Panc1 (cell line): ENCODE results near the gene SMC6. TPM values are rescaled to one million over a fixed set of nuclear protein-coding genes. Genes with fewer than 3 reads are reported as not detected.

ENCODE experiments used
- ATAC-seq: fragments of 200-7000 bp; cut with Tn5 transposase; 2 replicates; pipeline ENCODE4 v1.9.1; 2020; ENCODE audit warnings: mild to moderate bottlenecking, moderate library complexity
- BruUV-seq: library from RNA; stranded (reverse); fragments of 400-500 nt; replicated peaks from 2 replicates; lab custom pipeline; 2021; lab: Mats Ljungman, UMichigan
- CTCF ChIA-PET: fragments of 300-600 bp; sonication (Branson Sonifier 250); formaldehyde crosslinking; loops from one replicate; lab custom pipeline; 2022; ENCODE audit warnings: antibody characterized with exemption; lab: Charles Lee
- POLR2A ChIA-PET: fragments of 300-600 bp; sonication (Branson Sonifier 250); formaldehyde crosslinking; loops from one replicate; lab custom pipeline; 2022; ENCODE audit warnings: antibody characterized with exemption; lab: Charles Lee
- DNase-seq: peaks from one replicate; pipeline ENCODE4 v3.0.0-alpha.2; 2010; ENCODE audit warnings: low read depth, low spot score
- H3K27ac ChIP-seq: 2 replicates; pipeline ENCODE4 v1.5.1; 2011; ENCODE audit warnings: mild to moderate bottlenecking, low read length, inconsistent platforms
- H3K27me3 ChIP-seq: fragments of 200-500 bp; sonication (Bioruptor generic); 2 replicates; pipeline ENCODE4 v1.6.0; 2014; ENCODE audit warnings: low read length, inconsistent platforms; ENCODE audit not compliant: control insufficient read depth, insufficient read depth
- H3K36me3 ChIP-seq: fragments of 200-500 bp; sonication (Bioruptor generic); 2 replicates; pipeline ENCODE4 v1.5.1; 2014; ENCODE audit warnings: inconsistent platforms, mild to moderate bottlenecking, low read length, moderate library complexity; ENCODE audit not compliant: control insufficient read depth, insufficient read depth
- H3K4me1 ChIP-seq: 2 replicates; pipeline ENCODE4 v1.5.1; 2011; ENCODE audit warnings: inconsistent platforms, mild to moderate bottlenecking, low read length, moderate library complexity; ENCODE audit not compliant: control insufficient read depth, insufficient read depth
- H3K4me3 ChIP-seq, 2 experiments: 2 replicates each; pipeline ENCODE4 v1.5.1; 2011 to 2012; ENCODE audit warnings: low read depth in 2 of 2, low read length in 2 of 2, mild to moderate bottlenecking in 2 of 2, inconsistent platforms in 1 of 2, moderate library complexity in 1 of 2
- H3K9me3 ChIP-seq: fragments of 200-500 bp; sonication (Bioruptor generic); 2 replicates; pipeline ENCODE4 v1.5.1; 2014; ENCODE audit warnings: low read depth, mild to moderate bottlenecking, inconsistent platforms, low read length, moderate library complexity; ENCODE audit not compliant: control insufficient read depth, insufficient read depth
- POLR2AphosphoS5 ChIP-seq: IDR thresholded peaks from 2 replicates; pipeline ENCODE4 v1.6.1; 2012; ENCODE audit warnings: mild to moderate bottlenecking, low read depth, low read length, moderate library complexity
- SIN3A ChIP-seq: IDR thresholded peaks from 2 replicates; pipeline ENCODE4 v1.6.1; 2012; ENCODE audit warnings: low read depth, mild to moderate bottlenecking, low read length, moderate library complexity, borderline replicate concordance; ENCODE audit not compliant: insufficient read depth
- TCF7L2 ChIP-seq: IDR thresholded peaks from 2 replicates; pipeline ENCODE4 v1.6.1; 2011; ENCODE audit warnings: mild to moderate bottlenecking, low read depth, low read length, inconsistent platforms
- in situ Hi-C: cut with HindIII; loops from 2 replicates; pipeline ENCODE4 v1.10.0; 2016; ENCODE audit warnings: low sequenced_read_pairs, low pct_unique_long_range_greater_than_20kb
- intact Hi-C: fragments of 100-400 bp; cut with micrococcal nuclease; formaldehyde crosslinking; loops from one replicate; pipeline ENCODE4 v1.10.0; 2022; ENCODE audit not compliant: unreplicated experiment
- total RNA-seq: library from RNA; stranded (reverse); gene quantifications from one replicate; pipeline ENCODE4 v1.2.1, GENCODE V29; 2021; ENCODE audit not compliant: unreplicated experiment
- TF ChIP-seq, protein P1 (sequence below): fragments of 450-650 bp; IDR thresholded peaks from 2 replicates; pipeline ENCODE4 v1.5.1; 2017; ENCODE audit warnings: mild to moderate bottlenecking
- TF ChIP-seq, protein P2 (sequence below), 2 experiments: IDR thresholded peaks; 2 replicates each; pipeline ENCODE4 v1.6.1; 2011 to 2012; ENCODE audit warnings: low read depth in 2 of 2, control low read depth in 1 of 2, low read length in 1 of 2, mild to moderate bottlenecking in 1 of 2, moderate library complexity in 1 of 2; ENCODE audit not compliant: insufficient read depth in 1 of 2

SMC6 gene
- total RNA-seq, 1 experiment from 2014 or later = 43.8 TPM

DNA sequence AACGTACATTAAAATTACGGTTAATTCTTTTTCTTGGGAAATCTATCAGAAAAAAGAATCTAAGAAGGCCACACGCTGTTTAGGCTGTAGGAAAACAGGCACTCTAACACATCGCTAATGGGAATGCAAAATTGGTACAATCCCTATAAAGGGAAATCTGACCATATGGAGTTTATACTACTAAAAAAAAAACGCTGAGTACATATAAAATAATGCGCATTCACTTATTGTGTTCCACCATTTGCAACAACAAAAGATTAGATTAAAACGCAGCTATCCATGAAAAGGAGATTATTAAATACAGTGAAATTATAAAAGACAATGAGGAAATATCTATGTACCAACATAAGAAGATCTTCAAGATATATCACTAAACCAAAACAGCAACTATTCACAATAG, 62.8 kb downstream of the SMC6 start:
- in situ Hi-C loops = no loop called here
- peaks cover 29% of the 10 kb centered on the region for H3K36me3 ChIP-seq
- BruUV-seq = no TSS peak

DNA sequence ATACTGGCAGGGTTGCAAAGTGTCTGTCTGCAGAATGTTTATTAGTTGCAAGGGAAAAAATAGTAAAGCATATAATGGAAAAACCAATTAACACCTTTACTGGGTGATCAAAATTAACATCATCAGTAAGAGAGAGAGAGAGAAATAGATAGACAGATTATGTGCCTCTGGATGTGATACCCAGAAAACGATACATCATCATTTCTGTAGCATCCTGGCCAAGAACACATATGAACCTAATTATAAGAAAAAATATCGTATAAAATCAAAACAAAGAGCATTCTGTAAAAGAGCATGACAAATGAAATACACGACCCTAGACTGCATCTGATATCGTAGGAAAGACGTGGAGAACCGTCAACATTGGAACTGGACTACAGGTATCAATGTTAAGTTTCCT, 64.6 kb downstream of the SMC6 start:
- no peak overlapping the region for H3K27ac ChIP-seq
- ChIA-PET POLR2A (no interaction called here), CTCF (no interaction called here)
- DNase-seq (no peak), ATAC-seq (no peak)
- peaks cover 13% of the 10 kb centered on the region for H3K36me3 ChIP-seq
- no peak for TF ChIP-seq POLR2AphosphoS5
- TF ChIP-seq SIN3A = no peak
- TF ChIP-seq, protein P1, sequence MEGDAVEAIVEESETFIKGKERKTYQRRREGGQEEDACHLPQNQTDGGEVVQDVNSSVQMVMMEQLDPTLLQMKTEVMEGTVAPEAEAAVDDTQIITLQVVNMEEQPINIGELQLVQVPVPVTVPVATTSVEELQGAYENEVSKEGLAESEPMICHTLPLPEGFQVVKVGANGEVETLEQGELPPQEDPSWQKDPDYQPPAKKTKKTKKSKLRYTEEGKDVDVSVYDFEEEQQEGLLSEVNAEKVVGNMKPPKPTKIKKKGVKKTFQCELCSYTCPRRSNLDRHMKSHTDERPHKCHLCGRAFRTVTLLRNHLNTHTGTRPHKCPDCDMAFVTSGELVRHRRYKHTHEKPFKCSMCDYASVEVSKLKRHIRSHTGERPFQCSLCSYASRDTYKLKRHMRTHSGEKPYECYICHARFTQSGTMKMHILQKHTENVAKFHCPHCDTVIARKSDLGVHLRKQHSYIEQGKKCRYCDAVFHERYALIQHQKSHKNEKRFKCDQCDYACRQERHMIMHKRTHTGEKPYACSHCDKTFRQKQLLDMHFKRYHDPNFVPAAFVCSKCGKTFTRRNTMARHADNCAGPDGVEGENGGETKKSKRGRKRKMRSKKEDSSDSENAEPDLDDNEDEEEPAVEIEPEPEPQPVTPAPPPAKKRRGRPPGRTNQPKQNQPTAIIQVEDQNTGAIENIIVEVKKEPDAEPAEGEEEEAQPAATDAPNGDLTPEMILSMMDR = no peak
- TF ChIP-seq, protein P2, sequence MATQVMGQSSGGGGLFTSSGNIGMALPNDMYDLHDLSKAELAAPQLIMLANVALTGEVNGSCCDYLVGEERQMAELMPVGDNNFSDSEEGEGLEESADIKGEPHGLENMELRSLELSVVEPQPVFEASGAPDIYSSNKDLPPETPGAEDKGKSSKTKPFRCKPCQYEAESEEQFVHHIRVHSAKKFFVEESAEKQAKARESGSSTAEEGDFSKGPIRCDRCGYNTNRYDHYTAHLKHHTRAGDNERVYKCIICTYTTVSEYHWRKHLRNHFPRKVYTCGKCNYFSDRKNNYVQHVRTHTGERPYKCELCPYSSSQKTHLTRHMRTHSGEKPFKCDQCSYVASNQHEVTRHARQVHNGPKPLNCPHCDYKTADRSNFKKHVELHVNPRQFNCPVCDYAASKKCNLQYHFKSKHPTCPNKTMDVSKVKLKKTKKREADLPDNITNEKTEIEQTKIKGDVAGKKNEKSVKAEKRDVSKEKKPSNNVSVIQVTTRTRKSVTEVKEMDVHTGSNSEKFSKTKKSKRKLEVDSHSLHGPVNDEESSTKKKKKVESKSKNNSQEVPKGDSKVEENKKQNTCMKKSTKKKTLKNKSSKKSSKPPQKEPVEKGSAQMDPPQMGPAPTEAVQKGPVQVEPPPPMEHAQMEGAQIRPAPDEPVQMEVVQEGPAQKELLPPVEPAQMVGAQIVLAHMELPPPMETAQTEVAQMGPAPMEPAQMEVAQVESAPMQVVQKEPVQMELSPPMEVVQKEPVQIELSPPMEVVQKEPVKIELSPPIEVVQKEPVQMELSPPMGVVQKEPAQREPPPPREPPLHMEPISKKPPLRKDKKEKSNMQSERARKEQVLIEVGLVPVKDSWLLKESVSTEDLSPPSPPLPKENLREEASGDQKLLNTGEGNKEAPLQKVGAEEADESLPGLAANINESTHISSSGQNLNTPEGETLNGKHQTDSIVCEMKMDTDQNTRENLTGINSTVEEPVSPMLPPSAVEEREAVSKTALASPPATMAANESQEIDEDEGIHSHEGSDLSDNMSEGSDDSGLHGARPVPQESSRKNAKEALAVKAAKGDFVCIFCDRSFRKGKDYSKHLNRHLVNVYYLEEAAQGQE (IDR thresholded peaks at IDR 0.05; ENCODE audit: insufficient read depth in 1 of 2, low read depth in 2 of 2, low read length in 1 of 2) = no peak
- no peak for TF ChIP-seq TCF7L2
- H3K27me3 ChIP-seq = no peaks in the 10 kb centered on the region
- no peaks in the 10 kb centered on the region for H3K9me3 ChIP-seq
- no peaks in the 10 kb centered on the region for H3K4me1 ChIP-seq
- no peak overlapping the region for H3K4me3 ChIP-seq
- no TSS peak for BruUV-seq
- intact Hi-C loops = no loop called here
- in situ Hi-C loops = no loop called here

More for the DNA sequence above, 62.8 kb downstream of the SMC6 start:
- ChIA-PET CTCF (no interaction called here), POLR2A (no interaction called here)
- Histone ChIP-seq H3K4me3 (no peak overlapping the region), H3K9me3 (no peaks in the 10 kb centered on the region), H3K27me3 (no peaks in the 10 kb centered on the region), H3K4me1 (no peaks in the 10 kb centered on the region), H3K27ac (no peak overlapping the region)
- no peak for TF ChIP-seq TCF7L2
- TF ChIP-seq, protein P1 = no peak
- TF ChIP-seq SIN3A = no peak
- TF ChIP-seq POLR2AphosphoS5 = no peak
- TF ChIP-seq, protein P2 (IDR thresholded peaks at IDR 0.05; ENCODE audit: insufficient read depth in 1 of 2, low read depth in 2 of 2, low read length in 1 of 2) = no peak
- no peak for DNase-seq
- intact Hi-C loops = no loop called here
- no peak for ATAC-seq
